Common myeloid progenitor, CD34-positive (primary cell): ENCODE results near the gene CRYGN.

ENCODE experiments used
- CTCF ChIA-PET: fragments of 350-600 bp; sonication (Branson Sonifier 250); formaldehyde crosslinking; loops from one replicate; lab custom pipeline; 2021; ENCODE audit warnings: antibody characterized with exemption; lab: Charles Lee
- POLR2A ChIA-PET: fragments of 350-600 bp; sonication (Branson Sonifier 250); formaldehyde crosslinking; loops from one replicate; lab custom pipeline; 2021; ENCODE audit warnings: antibody characterized with exemption; lab: Charles Lee
- DNase-seq, 3 donors: peaks; one replicate each; pipeline versions ENCODE4 v3.0.0 to v3.0.0-alpha.2; 2013
- H3K27ac ChIP-seq, 2 experiments: 1 replicate in 1 of 2; 2 replicates in 1 of 2; pipeline ENCODE4 v1.7.0; 2013; ENCODE audit warnings: inconsistent platforms in 2 of 2, low read length in 2 of 2, mild to moderate bottlenecking in 2 of 2, low read depth in 1 of 2, moderate library complexity in 1 of 2; ENCODE audit not compliant: severe bottlenecking in 2 of 2, insufficient read depth in 1 of 2, poor library complexity in 1 of 2
- H3K27me3 ChIP-seq, 5 experiments: replicated peaks in 2 of 5; 1 replicate in 3 of 5; 2 replicates in 2 of 5; pipeline versions ENCODE4 v1.6.1 to v1.7.0; 2013; ENCODE audit warnings: low read length in 4 of 5, mild to moderate bottlenecking in 2 of 5, moderate library complexity in 2 of 5, inconsistent platforms in 1 of 5; ENCODE audit not compliant: insufficient read depth in 5 of 5, control insufficient read depth in 4 of 5
- H3K36me3 ChIP-seq, 4 experiments: 1 replicate in 2 of 4; 2 replicates in 2 of 4; pipeline versions ENCODE4 v1.6.1 to v1.7.0; 2013; ENCODE audit warnings: low read length in 3 of 4, control low read depth in 1 of 4, mild to moderate bottlenecking in 1 of 4; ENCODE audit not compliant: control insufficient read depth in 4 of 4, insufficient read depth in 4 of 4
- H3K4me1 ChIP-seq, 4 experiments: 1 replicate in 3 of 4; 2 replicates in 1 of 4; pipeline versions ENCODE4 v1.6.1 to v1.7.1; 2013; ENCODE audit warnings: low read length in 3 of 4, mild to moderate bottlenecking in 3 of 4, control low read depth in 1 of 4, inconsistent platforms in 1 of 4, moderate library complexity in 1 of 4; ENCODE audit not compliant: control insufficient read depth in 4 of 4, insufficient read depth in 4 of 4; ENCODE audit errors: control extremely low read depth in 1 of 4
- H3K4me3 ChIP-seq, 7 experiments: 1 replicate in 4 of 7; 2 replicates in 3 of 7; pipeline versions ENCODE4 v1.5.1 to v1.7.0; 2013; ENCODE audit warnings: mild to moderate bottlenecking in 7 of 7, low read length in 6 of 7, moderate library complexity in 6 of 7, inconsistent platforms in 2 of 7, low read depth in 2 of 7, control low read depth in 1 of 7; ENCODE audit not compliant: insufficient read depth in 4 of 7, control insufficient read depth in 1 of 7; ENCODE audit errors: extremely low read depth in 1 of 7
- H3K9me3 ChIP-seq, 5 experiments: 1 replicate in 4 of 5; 2 replicates in 1 of 5; pipeline versions ENCODE4 v1.6.1 to v1.7.1; 2013; ENCODE audit warnings: low read length in 4 of 5, mild to moderate bottlenecking in 2 of 5, inconsistent platforms in 1 of 5, low read depth in 1 of 5, moderate library complexity in 1 of 5; ENCODE audit not compliant: control insufficient read depth in 4 of 5, insufficient read depth in 2 of 5; ENCODE audit errors: control extremely low read depth in 1 of 5
- WGBS: methylation state at CpG from one replicate; pipeline ENCODE4 v1.1.5; 2013; ENCODE audit not compliant: insufficient coverage; 5-methylcytosine and 5-hydroxymethylcytosine counted together

The CRYGN gene

GRCh38 chr7:151435971-151436370 lies 4.0 kb downstream of the CRYGN start:
- H3K4me1 ChIP-seq = peaks cover 0 to 31% (median 19%) of the 10 kb centered on the region in 4 experiments
- H3K27ac ChIP-seq = no peak overlapping the region
- no peak for DNase-seq
- H3K27me3 ChIP-seq = peaks cover 0 to 31% (median 7%) of the 10 kb centered on the region in 5 experiments
- ChIA-PET CTCF (no interaction called here), POLR2A (no interaction called here)
- H3K4me3 ChIP-seq = no peak overlapping the region
- H3K36me3 ChIP-seq = no peaks in the 10 kb centered on the region
- H3K9me3 ChIP-seq = no peaks in the 10 kb centered on the region
- WGBS = 100% methylated on average over 5 of the region's 15 CpGs

- H3K9me3 ChIP-seq = no peaks in the 10 kb centered on the region
- no peak overlapping the region for H3K27ac ChIP-seq
- WGBS = 99% methylated on average over 18 of the region's 20 CpGs
- DNase-seq = no peak
- POLR2A ChIA-PET = no interaction called here
- CTCF ChIA-PET = interaction anchor here (0.8 to 1.2 kb wide), 2 partner anchors 13 kb away, joined by 3 read pairs; no protein-coding TSS in a partner anchor
- H3K27me3 ChIP-seq = peaks cover 0 to 32% (median 7%) of the 10 kb centered on the region in 5 experiments
- no peaks in the 10 kb centered on the region for H3K36me3 ChIP-seq
- H3K4me1 ChIP-seq = peaks cover 0 to 25% (median 18%) of the 10 kb centered on the region in 4 experiments
- no peak overlapping the region for H3K4me3 ChIP-seq
Observed at GRCh38 chr7:151435103-151435916, 4.6 kb downstream of the CRYGN start.

GRCh38 chr7:151434549-151434948 lies 5.4 kb downstream of the CRYGN start:
- Histone ChIP-seq H3K36me3 (no peaks in the 10 kb centered on the region), H3K9me3 (no peaks in the 10 kb centered on the region), H3K27ac (no peak overlapping the region), H3K4me1 (peaks cover 0 to 25% (median 20%) of the 10 kb centered on the region in 4 experiments), H3K4me3 (no peak overlapping the region), H3K27me3 (peaks cover 0 to 28% (median 7%) of the 10 kb centered on the region in 5 experiments)
- CTCF ChIA-PET = interaction anchor here (0.8 to 1.2 kb wide), 2 partner anchors 12 to 14 kb away, joined by 3 read pairs; no protein-coding TSS in a partner anchor
- POLR2A ChIA-PET = no interaction called here
- 95% methylated on average over 3 of the region's 4 CpGs for WGBS
- DNase-seq = no peak

- Histone ChIP-seq H3K36me3 (no peaks in the 10 kb centered on the region), H3K4me1 (peaks cover 0 to 29% (median 20%) of the 10 kb centered on the region in 4 experiments), H3K9me3 (no peaks in the 10 kb centered on the region), H3K27me3 (peaks cover 0 to 21% (median 5%) of the 10 kb centered on the region in 5 experiments), H3K4me3 (no peak overlapping the region), H3K27ac (no peak overlapping the region)
- DNase-seq = no peak
- CTCF ChIA-PET = interaction anchor here (0.6 to 2.2 kb wide), 2 partner anchors 12 to 14 kb away, joined by 3 to 8 read pairs; no protein-coding TSS in a partner anchor
- 97% methylated on average over 13 of the region's 15 CpGs for WGBS
- POLR2A ChIA-PET = no interaction called here
Observed at GRCh38 chr7:151433721-151434400, 6.1 kb downstream of the CRYGN start.

- H3K27ac ChIP-seq = no peak overlapping the region
- peaks cover 0 to 38% (median 23%) of the 10 kb centered on the region in 4 experiments for H3K4me1 ChIP-seq
- no peaks in the 10 kb centered on the region for H3K9me3 ChIP-seq
- ChIA-PET CTCF (interaction anchor here (1.0 to 2.2 kb wide), 2 partner anchors 8 to 15 kb away, joined by 3 to 8 read pairs; no protein-coding TSS in a partner anchor), POLR2A (interaction anchor here (0.6 kb wide), 1 partner anchor 150 kb away, joined by 5 read pairs; no protein-coding TSS in a partner anchor)
- H3K36me3 ChIP-seq = no peaks in the 10 kb centered on the region
- 50% methylated on average over 10 of the region's 14 CpGs for WGBS
- peak in 2 of 3 donors; percentile 44 to 54 for DNase-seq
- H3K27me3 ChIP-seq = peaks cover 0 to 16% (median 2%) of the 10 kb centered on the region in 5 experiments
- no peak overlapping the region for H3K4me3 ChIP-seq
Observed at GRCh38 chr7:151432658-151433521, 7.1 kb downstream of the CRYGN start.

DNA sequence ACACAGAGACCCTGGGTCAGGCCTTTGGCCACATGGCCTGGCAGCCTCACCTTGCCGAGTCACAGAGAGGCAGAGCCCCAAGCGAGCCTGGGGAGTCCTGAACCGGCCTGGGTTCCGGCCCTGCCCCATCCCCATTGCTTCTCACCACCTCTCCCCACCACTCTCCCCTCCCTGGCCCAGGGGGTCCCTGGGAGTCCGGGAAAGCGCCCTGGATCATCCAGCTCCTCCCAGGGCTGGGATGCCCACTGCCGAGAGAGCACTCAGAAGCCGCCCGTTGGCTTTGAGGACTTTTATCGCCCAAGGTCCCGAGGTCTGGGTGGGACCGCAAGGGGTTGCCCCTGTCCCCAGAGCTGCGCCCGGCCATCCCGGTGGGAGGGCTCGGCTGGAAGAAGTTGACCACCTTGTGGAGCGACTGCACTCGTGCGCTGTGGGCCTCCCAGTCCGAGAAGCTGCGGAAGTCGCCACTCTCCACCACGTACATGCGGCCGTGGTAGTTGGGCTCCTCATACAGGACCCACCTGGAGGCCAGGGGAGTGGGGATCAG lies 8.1 kb downstream of the CRYGN start:
- Histone ChIP-seq H3K36me3 (no peaks in the 10 kb centered on the region), H3K27ac (no peak overlapping the region), H3K27me3 (peaks cover 0 to 21% (median 2%) of the 10 kb centered on the region in 5 experiments), H3K4me1 (peaks cover 0 to 40% (median 23%) of the 10 kb centered on the region in 4 experiments), H3K9me3 (no peaks in the 10 kb centered on the region), H3K4me3 (no peak overlapping the region)
- ChIA-PET POLR2A (no interaction called here), CTCF (interaction anchor here (0.9 to 2.2 kb wide), 3 partner anchors 9 to 63 kb away, joined by 3 to 8 read pairs (median 3); no protein-coding TSS in a partner anchor)
- no peak for DNase-seq
- WGBS = 98% methylated on average over 24 of the region's 25 CpGs
